Hepatocyte (in vitro differentiated cells): Measurements from ENCODE around the gene MFSD8. TPM values are rescaled to one million over a fixed set of nuclear protein-coding genes. Genes with fewer than 3 reads are reported as not detected.
"Not testable (repeated sequence)": the region's sequence is repeated elsewhere in the genome, so short reads cannot be mapped to it uniquely, and the experiment has no call there.

Experiments used
- DNase-seq: peaks from one replicate; pipeline ENCODE4 v3.0.0-alpha.2; 2016; ENCODE audit warnings: low spot score
- H2AFZ ChIP-seq: fragments of 200-600 bp; sonication (generic); 2 replicates; pipeline ENCODE4 v1.6.0; 2016; ENCODE audit warnings: antibody characterized with exemption, mild to moderate bottlenecking
- H3K27ac ChIP-seq: fragments of 200-600 bp; sonication (generic); 2 replicates; pipeline ENCODE4 v1.5.1; 2016; ENCODE audit warnings: mild to moderate bottlenecking
- H3K27me3 ChIP-seq: fragments of 200-600 bp; sonication (generic); 2 replicates; pipeline ENCODE4 v1.6.1; 2016
- H3K36me3 ChIP-seq: fragments of 200-600 bp; sonication (generic); replicated peaks from 2 replicates; pipeline ENCODE4 v1.5.1; 2016; ENCODE audit warnings: low read depth; ENCODE audit not compliant: insufficient read depth
- H3K4me1 ChIP-seq: fragments of 200-600 bp; sonication (generic); 2 replicates; pipeline ENCODE4 v1.5.1; 2016; ENCODE audit warnings: mild to moderate bottlenecking, moderate library complexity; ENCODE audit not compliant: insufficient read depth
- H3K4me2 ChIP-seq: fragments of 200-600 bp; sonication (generic); 2 replicates; pipeline ENCODE4 v1.6.0; 2016
- H3K4me3 ChIP-seq: fragments of 200-600 bp; sonication (generic); 2 replicates; pipeline ENCODE4 v1.5.1; 2016; ENCODE audit warnings: mild to moderate bottlenecking
- H3K79me2 ChIP-seq: fragments of 200-600 bp; sonication (generic); 2 replicates; pipeline ENCODE4 v1.6.0; 2017; ENCODE audit warnings: mild to moderate bottlenecking
- H3K9me2 ChIP-seq: fragments of 200-600 bp; sonication (generic); replicated peaks from 2 replicates; pipeline ENCODE4 v1.6.0; 2017; ENCODE audit warnings: mild to moderate bottlenecking; ENCODE audit not compliant: insufficient read depth
- H3K9me3 ChIP-seq: fragments of 200-600 bp; sonication (generic); 2 replicates; pipeline ENCODE4 v1.5.1; 2016; ENCODE audit warnings: low read depth, mild to moderate bottlenecking
- H4K20me1 ChIP-seq: fragments of 200-600 bp; sonication (generic); 2 replicates; pipeline ENCODE4 v1.6.0; 2016; ENCODE audit warnings: mild to moderate bottlenecking; ENCODE audit not compliant: insufficient read depth, poor library complexity, severe bottlenecking
- EZH2 ChIP-seq: fragments of 200-600 bp; sonication (generic); IDR thresholded peaks from 2 replicates; pipeline ENCODE4 v1.6.1; 2016; ENCODE audit warnings: antibody characterized with exemption, mild to moderate bottlenecking, borderline replicate concordance
- EZH2phosphoT487 ChIP-seq: fragments of 200-600 bp; sonication (generic); IDR thresholded peaks from one replicate; pipeline ENCODE4 v1.6.1; 2018; ENCODE audit warnings: antibody characterized with exemption, mild to moderate bottlenecking, low read depth, moderate library complexity; ENCODE audit not compliant: unreplicated experiment, severe bottlenecking
- WGBS: methylation state at CpG from one replicate; pipeline ENCODE4 v1.1.6; 2016; ENCODE audit warnings: low lambda C conversion rate; ENCODE audit errors: missing lambda C conversion rate; 5-methylcytosine and 5-hydroxymethylcytosine counted together
- polyA plus RNA-seq: library from polyadenylated mRNA; unstranded; fragments of >200 nt; fragmentation: Nextera tagmentation; extraction: Ambion mirVana; gene quantifications from 2 replicates; pipeline ENCODE4 v1.2.1, GENCODE V29; 2016
- total RNA-seq: library from RNA; depleted of rRNA; stranded (reverse); fragments of >200 nt; gene quantifications from 2 replicates; pipeline ENCODE4 v1.2.3, GENCODE V29; 2014
- TF ChIP-seq, protein P1 (sequence below): fragments of 200-600 bp; sonication (generic); IDR thresholded peaks from 2 replicates; pipeline ENCODE4 v1.5.1; 2016; ENCODE audit warnings: antibody characterized with exemption, mild to moderate bottlenecking; ENCODE audit not compliant: poor library complexity

The MFSD8 gene
- total and polyA plus RNA-seq, 2 experiments from 2014 or later: 17.0 to 30.1 TPM

DNA sequence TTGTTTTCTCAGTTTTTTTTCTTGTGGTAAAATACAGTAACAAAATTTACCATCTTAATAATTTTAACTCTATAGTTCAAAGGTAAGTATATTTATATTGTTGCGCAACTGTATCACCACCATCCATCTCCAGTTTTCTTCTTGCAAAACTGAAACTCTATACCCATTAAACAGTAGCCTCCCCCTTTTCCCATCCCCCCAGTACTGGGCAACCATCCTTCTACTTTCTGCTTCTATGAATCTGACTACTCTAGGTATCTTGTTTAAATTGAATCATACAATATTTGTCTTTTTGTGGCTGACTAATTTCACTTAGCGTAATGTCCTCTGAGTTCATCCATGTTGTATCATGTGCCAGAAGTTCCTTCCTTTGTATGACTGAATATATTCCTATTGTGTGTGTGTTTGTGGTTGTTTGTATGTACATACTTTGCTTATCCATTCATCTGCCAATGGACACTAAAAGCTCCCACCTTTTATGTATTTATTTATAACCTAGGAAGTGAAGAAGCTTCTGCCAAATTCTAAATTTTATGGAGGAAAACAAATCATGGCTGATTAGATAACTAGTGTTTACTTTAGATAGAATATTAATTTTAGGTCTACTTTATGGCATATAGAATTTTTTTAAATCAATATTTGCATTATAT, 10.3 kb upstream of the MFSD8 start:
- Histone ChIP-seq H3K4me2 (no peak overlapping the region), H3K4me3 (no peak overlapping the region), H3K27ac (no peak overlapping the region), H3K4me1 (no peaks in the 10 kb centered on the region), H2AFZ (no peak overlapping the region), H3K27me3 (no peaks in the 10 kb centered on the region), H3K9me2 (no peaks in the 10 kb centered on the region), H3K79me2 (peaks cover 54% of the 10 kb centered on the region), H3K9me3 (no peaks in the 10 kb centered on the region), H3K36me3 (no peaks in the 10 kb centered on the region), H4K20me1 (no peaks in the 10 kb centered on the region)
- WGBS: 91% methylated on average over 2 of the region's 2 CpGs
- TF ChIP-seq EZH2phosphoT487 (no peak), EZH2 (no peak)
- TF ChIP-seq, protein P1, sequence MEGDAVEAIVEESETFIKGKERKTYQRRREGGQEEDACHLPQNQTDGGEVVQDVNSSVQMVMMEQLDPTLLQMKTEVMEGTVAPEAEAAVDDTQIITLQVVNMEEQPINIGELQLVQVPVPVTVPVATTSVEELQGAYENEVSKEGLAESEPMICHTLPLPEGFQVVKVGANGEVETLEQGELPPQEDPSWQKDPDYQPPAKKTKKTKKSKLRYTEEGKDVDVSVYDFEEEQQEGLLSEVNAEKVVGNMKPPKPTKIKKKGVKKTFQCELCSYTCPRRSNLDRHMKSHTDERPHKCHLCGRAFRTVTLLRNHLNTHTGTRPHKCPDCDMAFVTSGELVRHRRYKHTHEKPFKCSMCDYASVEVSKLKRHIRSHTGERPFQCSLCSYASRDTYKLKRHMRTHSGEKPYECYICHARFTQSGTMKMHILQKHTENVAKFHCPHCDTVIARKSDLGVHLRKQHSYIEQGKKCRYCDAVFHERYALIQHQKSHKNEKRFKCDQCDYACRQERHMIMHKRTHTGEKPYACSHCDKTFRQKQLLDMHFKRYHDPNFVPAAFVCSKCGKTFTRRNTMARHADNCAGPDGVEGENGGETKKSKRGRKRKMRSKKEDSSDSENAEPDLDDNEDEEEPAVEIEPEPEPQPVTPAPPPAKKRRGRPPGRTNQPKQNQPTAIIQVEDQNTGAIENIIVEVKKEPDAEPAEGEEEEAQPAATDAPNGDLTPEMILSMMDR: no peak
- DNase-seq: no peak

DNA sequence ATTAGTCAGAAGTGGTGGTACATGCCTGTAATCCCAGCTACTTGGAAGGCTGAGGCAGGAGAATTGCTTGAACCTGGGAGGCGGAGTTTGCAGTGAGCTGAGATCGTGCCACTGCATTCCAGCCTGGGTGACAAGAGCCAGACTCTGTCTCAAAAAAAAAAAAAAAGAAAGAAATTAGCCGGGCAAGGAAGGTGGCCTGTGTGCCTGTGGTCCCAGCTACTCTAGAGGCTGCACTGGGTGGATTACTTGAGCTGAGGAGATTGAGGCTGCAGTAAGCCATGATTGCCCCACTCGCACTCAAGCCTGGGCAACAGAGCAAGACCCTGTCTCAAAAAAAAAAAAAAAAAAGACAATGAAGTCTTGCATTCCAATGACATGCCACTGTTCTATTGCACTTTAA, 6.0 kb upstream of the MFSD8 start:
- H3K27me3 ChIP-seq, H3K4me1 ChIP-seq, H3K9me3 ChIP-seq, H2AFZ ChIP-seq, H3K4me3 ChIP-seq, H3K9me2 ChIP-seq, H4K20me1 ChIP-seq, H3K4me2 ChIP-seq, H3K36me3 ChIP-seq, DNase-seq, H3K27ac ChIP-seq: not testable (repeated sequence)
- peaks cover 83% of the 10 kb centered on the region for H3K79me2 ChIP-seq
- 62% methylated on average over 4 of the region's 4 CpGs for WGBS

DNA sequence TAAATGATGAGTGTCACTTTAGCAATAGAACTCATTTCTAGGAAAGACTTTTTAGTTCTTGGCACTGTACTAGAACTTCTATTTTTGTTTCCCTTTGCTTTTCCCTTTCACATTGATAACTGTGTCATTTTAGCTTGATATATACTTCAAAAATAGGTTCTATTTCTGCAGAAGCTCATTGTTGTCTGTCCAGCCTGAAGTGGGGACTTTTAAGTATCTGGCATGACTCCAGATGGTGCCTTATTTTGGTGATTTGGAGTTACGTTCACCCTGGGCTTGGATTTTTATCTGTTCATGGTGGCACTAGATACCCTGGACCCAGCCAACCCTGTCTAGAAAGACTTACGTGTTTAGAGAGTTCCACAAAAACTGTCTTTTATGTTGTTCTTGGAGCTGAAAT, 3.6 kb upstream of the MFSD8 start:
- Histone ChIP-seq H3K79me2 (peaks cover 68% of the 10 kb centered on the region), H3K4me3 (no peak overlapping the region), H3K27me3 (no peaks in the 10 kb centered on the region), H2AFZ (no peak overlapping the region), H3K36me3 (no peaks in the 10 kb centered on the region), H3K4me2 (no peak overlapping the region), H4K20me1 (no peaks in the 10 kb centered on the region), H3K27ac (no peak overlapping the region), H3K9me2 (no peaks in the 10 kb centered on the region), H3K4me1 (peaks cover 3% of the 10 kb centered on the region), H3K9me3 (no peaks in the 10 kb centered on the region)
- DNase-seq: no peak
- TF ChIP-seq, protein P1: no peak
- TF ChIP-seq EZH2phosphoT487 (no peak), EZH2 (no peak)
- WGBS: 86% methylated on average over 2 of the region's 2 CpGs

DNA sequence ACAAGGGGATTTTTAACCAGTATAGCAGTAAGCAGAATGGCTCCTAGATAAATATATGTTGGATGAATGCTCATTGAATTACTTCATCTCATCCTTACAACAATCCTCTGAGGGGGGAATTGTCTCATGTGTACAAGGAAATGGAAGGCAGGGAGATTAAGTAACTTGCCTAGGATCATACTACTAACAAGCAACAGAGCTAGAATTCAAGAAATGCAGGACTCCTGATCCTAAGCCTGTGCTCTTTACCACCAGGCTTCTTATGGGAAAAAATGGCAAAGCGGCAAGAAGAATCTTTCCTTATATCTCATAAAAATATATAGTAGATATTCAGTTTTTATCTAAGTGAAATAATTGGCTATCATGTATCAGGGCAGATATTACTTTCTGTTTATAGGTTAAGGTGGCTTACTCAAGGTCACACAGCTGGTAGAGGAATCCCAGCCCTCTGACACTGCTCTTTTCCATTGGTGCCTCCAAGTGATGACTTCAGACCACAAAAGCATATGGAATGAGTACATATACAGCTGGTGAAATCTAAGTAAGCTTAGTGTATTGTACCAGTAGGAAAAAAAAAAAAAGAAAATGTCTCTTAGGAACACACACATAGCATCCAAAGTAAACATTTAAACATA, 2.3 kb upstream of the MFSD8 start:
- 86% methylated on average over 1 of the region's 1 CpG for WGBS
- no peak overlapping the region for H2AFZ ChIP-seq
- H3K4me1 ChIP-seq: peaks cover 3% of the 10 kb centered on the region
- no peaks in the 10 kb centered on the region for H3K9me2 ChIP-seq
- no peaks in the 10 kb centered on the region for H4K20me1 ChIP-seq
- peaks cover 75% of the 10 kb centered on the region for H3K79me2 ChIP-seq
- no peaks in the 10 kb centered on the region for H3K9me3 ChIP-seq
- TF ChIP-seq, protein P1: no peak
- TF ChIP-seq EZH2 (no peak), EZH2phosphoT487 (no peak)
- no peak for DNase-seq
- no peak overlapping the region for H3K4me3 ChIP-seq
- H3K4me2 ChIP-seq: peak overlapping the region; percentile 72
- no peaks in the 10 kb centered on the region for H3K27me3 ChIP-seq
- H3K36me3 ChIP-seq: no peaks in the 10 kb centered on the region
- H3K27ac ChIP-seq: no peak overlapping the region
